Suprapubic skin (tissue), 3 donors: ENCODE measurements around the gene RELL1.

Experiments used
- EP300 ChIP-seq: sonication (generic); formaldehyde crosslinking; IDR thresholded peaks from one replicate; pipeline ENCODE4 v1.6.1; 2017; ENCODE audit warnings: antibody characterized with exemption
- POLR2A ChIP-seq, 2 donors: fragments of 450-650 bp; IDR thresholded peaks; one replicate each; pipeline ENCODE4 v1.6.1; 2017; ENCODE audit warnings: antibody characterized with exemption in 2 of 2, mild to moderate bottlenecking in 2 of 2, moderate library complexity in 2 of 2
- TF ChIP-seq, protein P1 (sequence below), 2 donors: fragments of 200-600 bp in 1 of 2; fragments of 450-650 bp in 1 of 2; sonication (generic) in 1 of 2; IDR thresholded peaks; one replicate each; pipeline ENCODE4 v1.5.1; 2016 to 2019; ENCODE audit warnings: antibody characterized with exemption in 2 of 2, mild to moderate bottlenecking in 1 of 2, moderate library complexity in 1 of 2

DNA sequence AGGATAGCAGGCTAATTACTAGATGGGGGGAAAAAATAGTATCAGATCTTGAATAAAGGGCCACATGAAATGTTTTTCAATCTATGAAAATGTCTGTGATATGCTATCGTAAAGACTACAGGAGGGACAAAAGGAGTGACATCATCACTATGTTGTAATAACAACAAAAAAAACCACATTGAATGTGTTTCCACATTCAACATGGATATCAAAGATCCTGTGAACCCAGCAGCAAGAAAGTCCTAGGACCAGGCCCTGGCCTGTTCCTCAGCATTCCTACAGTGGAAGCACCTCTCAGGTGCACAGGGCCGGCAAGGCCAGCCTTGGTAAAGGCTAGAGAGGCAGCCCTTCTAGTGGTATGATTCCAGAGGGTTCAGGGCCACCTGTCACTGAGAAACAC lies 118.3 kb downstream of the RELL1 start:
- TF ChIP-seq, protein P1, sequence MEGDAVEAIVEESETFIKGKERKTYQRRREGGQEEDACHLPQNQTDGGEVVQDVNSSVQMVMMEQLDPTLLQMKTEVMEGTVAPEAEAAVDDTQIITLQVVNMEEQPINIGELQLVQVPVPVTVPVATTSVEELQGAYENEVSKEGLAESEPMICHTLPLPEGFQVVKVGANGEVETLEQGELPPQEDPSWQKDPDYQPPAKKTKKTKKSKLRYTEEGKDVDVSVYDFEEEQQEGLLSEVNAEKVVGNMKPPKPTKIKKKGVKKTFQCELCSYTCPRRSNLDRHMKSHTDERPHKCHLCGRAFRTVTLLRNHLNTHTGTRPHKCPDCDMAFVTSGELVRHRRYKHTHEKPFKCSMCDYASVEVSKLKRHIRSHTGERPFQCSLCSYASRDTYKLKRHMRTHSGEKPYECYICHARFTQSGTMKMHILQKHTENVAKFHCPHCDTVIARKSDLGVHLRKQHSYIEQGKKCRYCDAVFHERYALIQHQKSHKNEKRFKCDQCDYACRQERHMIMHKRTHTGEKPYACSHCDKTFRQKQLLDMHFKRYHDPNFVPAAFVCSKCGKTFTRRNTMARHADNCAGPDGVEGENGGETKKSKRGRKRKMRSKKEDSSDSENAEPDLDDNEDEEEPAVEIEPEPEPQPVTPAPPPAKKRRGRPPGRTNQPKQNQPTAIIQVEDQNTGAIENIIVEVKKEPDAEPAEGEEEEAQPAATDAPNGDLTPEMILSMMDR (IDR thresholded peaks at IDR 0.05) = no peak
- no peak for TF ChIP-seq POLR2A (IDR thresholded peaks at IDR 0.05)
- no peak for TF ChIP-seq EP300
